Neural cell (in vitro differentiated cells): ENCODE measurements around the gene KDM1A.
A peak's percentile ranks its signal among the peaks of the same experiment; 100 is the strongest.

ENCODE experiments used
- EP300 ChIP-seq: fragments of 450-650 bp; conservative IDR thresholded peaks from 2 replicates; pipeline ENCODE4 v1.6.1; 2014; ENCODE audit warnings: antibody characterized with exemption, mild to moderate bottlenecking, moderate library complexity; ENCODE audit not compliant: poor library complexity, severe bottlenecking
- EZH2 ChIP-seq: fragments of 200-600, 300-800 bp; shearing (Covaris generic), sonication (generic); IDR thresholded peaks from 2 replicates; pipeline ENCODE4 v1.6.1; 2014; ENCODE audit warnings: antibody characterized with exemption, low read length, borderline replicate concordance, mild to moderate bottlenecking; ENCODE audit not compliant: insufficient read depth, poor library complexity, severe bottlenecking
- MXI1 ChIP-seq: fragments of 450-650 bp; conservative IDR thresholded peaks from 2 replicates; pipeline ENCODE4 v1.6.1; 2014; ENCODE audit warnings: antibody characterized with exemption, mild to moderate bottlenecking; ENCODE audit not compliant: poor library complexity, severe bottlenecking
- POLR2AphosphoS5 ChIP-seq: IDR thresholded peaks from 2 replicates; pipeline ENCODE4 v1.6.1; 2012
- RAD21 ChIP-seq: fragments of 450-650 bp; conservative IDR thresholded peaks from 2 replicates; pipeline ENCODE4 v1.6.1; 2014; ENCODE audit warnings: antibody characterized with exemption, mild to moderate bottlenecking, moderate library complexity
- SMC3 ChIP-seq: fragments of 450-650 bp; conservative IDR thresholded peaks from 2 replicates; pipeline ENCODE4 v1.6.1; 2014; ENCODE audit warnings: antibody characterized with exemption, mild to moderate bottlenecking, moderate library complexity; ENCODE audit not compliant: poor library complexity
- TAF1 ChIP-seq: IDR thresholded peaks from 2 replicates; pipeline ENCODE4 v1.6.1; 2012; ENCODE audit warnings: low read depth
- TF ChIP-seq, protein P1 (sequence below): IDR thresholded peaks from 2 replicates; pipeline ENCODE4 v1.6.1; 2012; ENCODE audit warnings: borderline replicate concordance
- TF ChIP-seq, protein P2 (sequence below): fragments of 450-650 bp; IDR thresholded peaks from 2 replicates; pipeline ENCODE4 v1.5.1; 2014; ENCODE audit warnings: antibody characterized with exemption, mild to moderate bottlenecking, moderate library complexity; ENCODE audit not compliant: poor library complexity, severe bottlenecking

DNA sequence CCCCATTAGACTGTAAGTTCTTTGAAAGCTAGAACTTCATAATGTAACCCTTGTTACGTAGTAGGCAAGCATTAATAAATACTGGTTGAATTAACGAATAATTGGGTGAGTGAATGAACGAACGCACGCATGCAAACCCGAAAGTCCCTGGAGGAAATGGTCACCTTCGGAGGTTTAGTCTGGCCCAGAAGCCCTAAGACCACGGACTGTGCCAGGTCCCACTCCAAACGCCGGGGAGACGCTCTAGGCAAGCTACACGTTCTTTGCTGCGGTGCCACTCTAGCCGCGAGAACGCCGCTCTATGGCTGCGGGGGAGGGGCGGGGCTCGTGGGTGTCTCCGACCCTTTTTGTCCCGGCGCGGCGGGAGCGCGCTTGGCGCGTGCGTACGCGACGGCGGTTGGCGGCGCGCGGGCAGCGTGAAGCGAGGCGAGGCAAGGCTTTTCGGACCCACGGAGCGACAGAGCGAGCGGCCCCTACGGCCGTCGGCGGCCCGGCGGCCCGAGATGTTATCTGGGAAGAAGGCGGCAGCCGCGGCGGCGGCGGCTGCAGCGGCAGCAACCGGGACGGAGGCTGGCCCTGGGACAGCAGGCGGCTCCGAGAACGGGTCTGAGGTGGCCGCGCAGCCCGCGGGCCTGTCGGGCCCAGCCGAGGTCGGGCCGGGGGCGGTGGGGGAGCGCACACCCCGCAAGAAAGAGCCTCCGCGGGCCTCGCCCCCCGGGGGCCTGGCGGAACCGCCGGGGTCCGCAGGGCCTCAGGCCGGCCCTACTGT, at the start of gene KDM1A:
- TF ChIP-seq, protein P1, sequence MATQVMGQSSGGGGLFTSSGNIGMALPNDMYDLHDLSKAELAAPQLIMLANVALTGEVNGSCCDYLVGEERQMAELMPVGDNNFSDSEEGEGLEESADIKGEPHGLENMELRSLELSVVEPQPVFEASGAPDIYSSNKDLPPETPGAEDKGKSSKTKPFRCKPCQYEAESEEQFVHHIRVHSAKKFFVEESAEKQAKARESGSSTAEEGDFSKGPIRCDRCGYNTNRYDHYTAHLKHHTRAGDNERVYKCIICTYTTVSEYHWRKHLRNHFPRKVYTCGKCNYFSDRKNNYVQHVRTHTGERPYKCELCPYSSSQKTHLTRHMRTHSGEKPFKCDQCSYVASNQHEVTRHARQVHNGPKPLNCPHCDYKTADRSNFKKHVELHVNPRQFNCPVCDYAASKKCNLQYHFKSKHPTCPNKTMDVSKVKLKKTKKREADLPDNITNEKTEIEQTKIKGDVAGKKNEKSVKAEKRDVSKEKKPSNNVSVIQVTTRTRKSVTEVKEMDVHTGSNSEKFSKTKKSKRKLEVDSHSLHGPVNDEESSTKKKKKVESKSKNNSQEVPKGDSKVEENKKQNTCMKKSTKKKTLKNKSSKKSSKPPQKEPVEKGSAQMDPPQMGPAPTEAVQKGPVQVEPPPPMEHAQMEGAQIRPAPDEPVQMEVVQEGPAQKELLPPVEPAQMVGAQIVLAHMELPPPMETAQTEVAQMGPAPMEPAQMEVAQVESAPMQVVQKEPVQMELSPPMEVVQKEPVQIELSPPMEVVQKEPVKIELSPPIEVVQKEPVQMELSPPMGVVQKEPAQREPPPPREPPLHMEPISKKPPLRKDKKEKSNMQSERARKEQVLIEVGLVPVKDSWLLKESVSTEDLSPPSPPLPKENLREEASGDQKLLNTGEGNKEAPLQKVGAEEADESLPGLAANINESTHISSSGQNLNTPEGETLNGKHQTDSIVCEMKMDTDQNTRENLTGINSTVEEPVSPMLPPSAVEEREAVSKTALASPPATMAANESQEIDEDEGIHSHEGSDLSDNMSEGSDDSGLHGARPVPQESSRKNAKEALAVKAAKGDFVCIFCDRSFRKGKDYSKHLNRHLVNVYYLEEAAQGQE, result no peak
- TF ChIP-seq, protein P2, sequence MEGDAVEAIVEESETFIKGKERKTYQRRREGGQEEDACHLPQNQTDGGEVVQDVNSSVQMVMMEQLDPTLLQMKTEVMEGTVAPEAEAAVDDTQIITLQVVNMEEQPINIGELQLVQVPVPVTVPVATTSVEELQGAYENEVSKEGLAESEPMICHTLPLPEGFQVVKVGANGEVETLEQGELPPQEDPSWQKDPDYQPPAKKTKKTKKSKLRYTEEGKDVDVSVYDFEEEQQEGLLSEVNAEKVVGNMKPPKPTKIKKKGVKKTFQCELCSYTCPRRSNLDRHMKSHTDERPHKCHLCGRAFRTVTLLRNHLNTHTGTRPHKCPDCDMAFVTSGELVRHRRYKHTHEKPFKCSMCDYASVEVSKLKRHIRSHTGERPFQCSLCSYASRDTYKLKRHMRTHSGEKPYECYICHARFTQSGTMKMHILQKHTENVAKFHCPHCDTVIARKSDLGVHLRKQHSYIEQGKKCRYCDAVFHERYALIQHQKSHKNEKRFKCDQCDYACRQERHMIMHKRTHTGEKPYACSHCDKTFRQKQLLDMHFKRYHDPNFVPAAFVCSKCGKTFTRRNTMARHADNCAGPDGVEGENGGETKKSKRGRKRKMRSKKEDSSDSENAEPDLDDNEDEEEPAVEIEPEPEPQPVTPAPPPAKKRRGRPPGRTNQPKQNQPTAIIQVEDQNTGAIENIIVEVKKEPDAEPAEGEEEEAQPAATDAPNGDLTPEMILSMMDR, result peak; percentile 80
- TF ChIP-seq POLR2AphosphoS5 (peak; percentile 99), MXI1 (peak; percentile 85), SMC3 (peak; percentile 50), EP300 (peak; percentile 72), EZH2 (no peak), RAD21 (peak; percentile 47), TAF1 (peak; percentile 35)
